IPS-20b (cell line): ENCODE measurements around the gene NRXN2.
"Not testable (repeated sequence)": the region's sequence is repeated elsewhere in the genome, so short reads cannot be mapped to it uniquely, and the experiment has no call there.

ENCODE experiments used
- H3K27ac ChIP-seq: one replicate; pipeline ENCODE4 v1.5.1; 2013; ENCODE audit warnings: low read length
- H3K27me3 ChIP-seq: 2 replicates; pipeline ENCODE4 v1.6.1; 2013; ENCODE audit warnings: mild to moderate bottlenecking, low read length, inconsistent platforms; ENCODE audit not compliant: insufficient read depth
- H3K36me3 ChIP-seq: 2 replicates; pipeline ENCODE4 v1.6.1; 2013; ENCODE audit warnings: low read depth, mild to moderate bottlenecking, inconsistent platforms, low read length, moderate library complexity; ENCODE audit not compliant: insufficient read depth
- H3K4me1 ChIP-seq: 2 replicates; pipeline ENCODE4 v1.6.1; 2013; ENCODE audit warnings: mild to moderate bottlenecking, control low read depth, inconsistent platforms, low read length, moderate library complexity; ENCODE audit not compliant: insufficient read depth
- H3K4me3 ChIP-seq: 2 replicates; pipeline ENCODE4 v1.5.1; 2013; ENCODE audit warnings: mild to moderate bottlenecking, low read length, inconsistent platforms
- H3K9ac ChIP-seq: 2 replicates; pipeline ENCODE4 v1.6.1; 2013; ENCODE audit warnings: low read depth, mild to moderate bottlenecking, inconsistent platforms, low read length, moderate library complexity
- H3K9me3 ChIP-seq: 2 replicates; pipeline ENCODE4 v1.6.1; 2013; ENCODE audit warnings: mild to moderate bottlenecking, low read depth, low read length, inconsistent platforms; ENCODE audit not compliant: insufficient read depth

The NRXN2 gene

DNA sequence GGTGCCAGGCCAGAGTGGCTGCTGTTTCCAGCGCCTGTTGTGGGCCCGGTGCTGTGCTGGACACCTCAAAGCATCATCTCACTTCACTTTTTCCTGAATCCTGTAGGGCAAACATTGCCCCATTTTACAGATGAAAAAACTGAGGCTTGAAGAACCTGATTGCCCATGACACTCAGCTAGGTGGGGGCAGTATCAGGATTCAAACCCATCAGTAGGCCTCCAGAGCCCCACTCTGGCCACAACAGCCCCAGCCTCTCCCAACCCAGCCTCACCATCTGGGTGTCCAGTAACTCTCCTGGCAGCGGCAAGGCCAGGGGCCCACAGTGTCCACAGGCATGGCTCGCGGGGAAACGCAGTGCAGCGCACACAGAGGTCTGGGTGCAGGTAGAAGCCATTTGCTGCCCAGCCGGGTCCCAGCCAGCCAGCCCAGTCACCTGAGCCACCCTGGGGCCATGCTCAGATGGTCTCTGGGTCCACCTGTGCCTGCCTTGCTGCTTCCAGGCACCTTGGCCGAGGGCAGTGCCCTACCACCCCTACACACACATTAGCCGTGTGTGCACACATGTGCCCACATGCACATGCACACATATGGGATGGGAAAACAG, 120.4 kb downstream of the NRXN2 start:
- Histone ChIP-seq H3K9ac (no peak overlapping the region), H3K4me3 (no peak overlapping the region), H3K4me1 (no peaks in the 10 kb centered on the region), H3K36me3 (no peaks in the 10 kb centered on the region), H3K9me3 (no peaks in the 10 kb centered on the region), H3K27ac (no peak overlapping the region), H3K27me3 (no peaks in the 10 kb centered on the region)

DNA sequence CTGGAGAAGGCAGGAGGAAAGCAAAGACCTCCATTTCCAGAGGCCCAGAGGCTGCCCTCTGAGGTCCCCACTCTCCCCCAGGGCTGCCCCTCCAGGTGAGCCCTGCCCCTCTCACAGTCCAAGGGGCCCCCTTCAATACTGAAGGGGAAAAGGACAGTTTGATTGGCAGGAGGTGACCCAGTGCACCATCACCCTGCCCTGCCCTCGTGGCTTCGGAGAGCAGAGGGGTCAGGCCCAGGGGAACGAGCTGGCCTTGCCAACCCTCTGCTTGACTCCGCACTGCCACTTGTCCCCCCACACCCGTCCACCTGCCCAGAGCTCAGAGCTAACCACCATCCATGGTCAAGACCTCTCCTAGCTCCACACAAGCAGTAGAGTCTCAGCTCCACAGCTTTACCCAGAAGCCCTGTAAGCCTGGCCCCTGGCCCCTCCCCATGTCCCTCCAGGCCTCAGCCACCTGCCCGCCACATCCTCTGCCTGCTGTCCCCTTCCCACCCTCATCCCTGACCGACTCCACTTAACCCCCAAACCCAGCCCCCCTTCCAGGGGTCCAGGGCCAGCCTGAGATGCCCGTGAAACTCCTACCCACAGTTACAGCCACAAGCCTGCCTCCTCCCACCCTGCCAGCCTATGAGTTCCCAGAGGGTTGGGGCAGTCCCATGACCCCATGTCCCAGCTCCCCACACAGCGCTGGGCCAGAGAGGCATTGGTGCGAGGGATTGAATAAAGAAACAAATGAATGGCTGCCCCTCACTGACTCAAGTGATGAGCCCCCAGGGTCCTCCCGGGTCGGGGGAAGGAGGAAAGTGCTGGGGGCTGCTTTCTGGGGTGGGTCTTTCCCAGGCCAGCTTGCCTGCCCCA, 121.2 kb downstream of the NRXN2 start:
- H3K4me1 ChIP-seq = no peaks in the 10 kb centered on the region
- H3K9me3 ChIP-seq = no peaks in the 10 kb centered on the region
- H3K36me3 ChIP-seq = no peaks in the 10 kb centered on the region
- no peaks in the 10 kb centered on the region for H3K27me3 ChIP-seq
- no peak overlapping the region for H3K4me3 ChIP-seq
- H3K27ac ChIP-seq = no peak overlapping the region
- no peak overlapping the region for H3K9ac ChIP-seq

DNA sequence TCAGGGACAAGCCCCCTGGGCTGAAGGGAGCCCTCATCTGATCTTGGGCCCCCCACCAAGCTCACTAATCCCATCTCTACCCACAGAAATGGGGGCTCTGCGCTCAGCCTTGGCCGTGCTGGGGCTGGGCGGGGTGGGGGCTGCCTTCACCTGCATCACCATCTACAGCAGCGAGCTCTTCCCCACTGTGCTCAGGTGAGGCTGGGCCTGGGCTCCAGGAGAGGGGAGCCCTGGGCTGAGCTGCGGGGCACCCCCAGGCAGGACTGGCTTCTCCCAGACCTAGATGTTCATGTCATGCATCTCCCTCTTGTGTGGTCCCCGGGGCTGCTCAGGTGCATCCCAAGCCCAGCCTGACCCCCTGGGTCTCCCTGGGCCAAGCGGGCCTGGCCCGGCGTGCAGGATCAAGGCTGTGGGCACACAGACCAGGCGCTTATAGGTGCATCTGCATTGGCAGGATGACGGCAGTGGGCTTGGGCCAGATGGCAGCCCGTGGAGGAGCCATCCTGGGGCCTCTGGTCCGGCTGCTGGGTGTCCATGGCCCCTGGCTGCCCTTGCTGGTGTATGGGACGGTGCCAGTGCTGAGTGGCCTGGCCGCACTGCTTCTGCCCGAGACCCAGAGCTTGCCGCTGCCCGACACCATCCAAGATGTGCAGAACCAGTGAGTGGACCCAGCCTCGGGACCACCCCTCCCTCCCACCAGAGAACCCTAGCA, 122.6 kb downstream of the NRXN2 start:
- Histone ChIP-seq H3K4me3 (no peak overlapping the region), H3K27ac (no peak overlapping the region), H3K27me3 (no peaks in the 10 kb centered on the region), H3K9me3 (peaks cover 8% of the 10 kb centered on the region), H3K9ac (no peak overlapping the region), H3K4me1 (no peaks in the 10 kb centered on the region), H3K36me3 (no peaks in the 10 kb centered on the region)

DNA sequence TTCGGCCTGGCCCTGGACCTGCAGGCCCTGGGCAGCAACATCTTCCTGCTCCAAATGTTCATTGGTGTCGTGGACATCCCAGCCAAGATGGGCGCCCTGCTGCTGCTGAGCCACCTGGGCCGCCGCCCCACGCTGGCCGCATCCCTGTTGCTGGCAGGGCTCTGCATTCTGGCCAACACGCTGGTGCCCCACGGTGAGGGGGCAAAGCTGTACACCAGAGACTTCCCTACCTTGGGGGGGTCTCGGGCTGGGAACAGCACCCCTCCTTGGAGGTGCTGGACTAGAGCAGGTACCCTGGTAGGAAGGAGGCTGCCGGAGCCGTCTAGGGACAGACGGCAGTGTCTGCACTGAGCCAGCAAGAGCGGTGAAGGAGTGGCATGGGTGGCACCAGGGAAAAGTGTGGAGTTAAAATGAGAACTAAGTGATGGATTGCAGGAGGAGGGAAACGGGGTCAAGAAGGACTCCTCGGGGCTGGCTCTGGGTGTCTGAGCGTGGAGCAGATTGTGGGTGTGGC, 123.2 kb downstream of the NRXN2 start:
- Histone ChIP-seq H3K4me1 (no peaks in the 10 kb centered on the region), H3K9ac (no peak overlapping the region), H3K9me3 (peaks cover 12% of the 10 kb centered on the region), H3K27ac (no peak overlapping the region), H3K27me3 (no peaks in the 10 kb centered on the region), H3K4me3 (no peak overlapping the region), H3K36me3 (no peaks in the 10 kb centered on the region)

DNA sequence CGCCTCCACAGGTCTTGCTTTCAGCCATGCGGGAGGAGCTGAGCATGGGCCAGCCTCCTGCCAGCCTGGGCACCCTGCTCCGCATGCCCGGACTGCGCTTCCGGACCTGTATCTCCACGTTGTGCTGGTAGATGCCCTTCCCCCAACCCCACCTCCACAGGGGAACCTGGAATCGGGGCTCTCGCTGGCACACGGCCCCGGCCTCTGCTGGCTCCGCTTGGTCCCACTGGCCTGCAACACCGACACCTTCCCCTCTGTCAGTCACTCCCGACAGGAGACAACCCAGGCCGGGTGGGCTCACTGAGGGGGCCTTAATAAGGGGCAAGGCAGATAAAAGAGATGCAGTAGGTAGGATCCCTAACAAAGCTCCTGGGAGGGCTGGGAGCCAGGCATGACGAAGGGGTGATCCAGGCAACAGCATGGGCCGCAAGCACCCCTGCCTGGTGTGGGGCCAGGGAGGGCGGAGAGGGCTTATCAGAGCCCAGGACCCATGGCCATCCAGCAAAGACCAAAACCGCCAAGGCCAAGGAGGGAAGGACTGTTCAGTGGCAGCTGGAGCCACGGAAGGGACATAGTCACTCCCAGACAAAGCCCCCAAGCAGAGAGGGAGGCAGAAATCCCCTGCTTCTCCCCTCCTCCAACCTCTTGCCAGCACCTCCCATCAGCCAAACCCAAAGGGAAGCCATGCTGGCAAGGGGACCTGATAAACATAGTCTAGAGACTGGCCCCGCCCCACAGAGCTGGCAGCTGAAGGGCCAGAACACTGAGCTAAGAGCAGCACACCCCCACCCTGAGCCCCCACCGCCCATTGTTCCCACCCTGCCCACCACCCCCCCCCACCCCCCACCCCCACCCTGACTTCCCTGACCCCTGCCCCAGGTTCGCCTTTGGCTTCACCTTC, 124.0 kb downstream of the NRXN2 start:
- Histone ChIP-seq H3K9ac (no peak overlapping the region), H3K27ac (no peak overlapping the region), H3K4me1 (no peaks in the 10 kb centered on the region), H3K9me3 (peaks cover 12% of the 10 kb centered on the region), H3K4me3 (no peak overlapping the region), H3K36me3 (no peaks in the 10 kb centered on the region), H3K27me3 (no peaks in the 10 kb centered on the region)

DNA sequence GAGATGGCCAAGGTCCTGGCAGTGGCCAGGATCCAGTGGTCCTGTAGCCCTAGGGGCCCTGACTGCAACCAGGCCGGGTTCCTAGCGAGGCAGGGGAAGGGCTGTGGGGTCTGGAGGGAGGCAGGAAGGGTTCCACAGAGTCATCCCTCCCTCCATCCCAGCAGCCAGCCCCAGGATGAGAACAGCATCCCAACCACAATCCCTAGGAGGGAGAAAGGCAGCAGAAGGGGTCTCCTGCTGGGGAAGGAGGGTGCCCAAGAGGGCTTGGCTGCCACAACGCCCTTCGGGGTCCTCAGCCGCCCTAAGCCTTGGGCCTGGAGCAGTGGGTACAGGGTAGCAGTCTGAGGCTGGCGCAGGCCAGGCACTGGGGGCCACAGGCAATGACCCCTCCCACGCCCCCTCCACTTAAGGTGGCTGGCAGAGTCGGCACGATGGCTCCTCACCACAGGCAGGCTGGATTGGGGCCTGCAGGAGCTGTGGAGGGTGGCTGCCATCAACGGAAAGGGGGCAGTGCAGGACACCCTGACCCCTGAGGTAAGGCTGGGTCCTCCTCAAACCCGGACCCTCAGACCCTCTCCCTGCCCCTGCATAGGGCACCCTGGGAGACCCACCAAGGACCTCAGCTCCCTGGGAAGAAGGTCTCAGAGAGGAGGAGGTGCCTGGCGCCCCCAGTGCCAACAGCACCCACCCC, 124.7 kb downstream of the NRXN2 start:
- Histone ChIP-seq H3K36me3 (no peaks in the 10 kb centered on the region), H3K4me1 (no peaks in the 10 kb centered on the region), H3K27me3 (no peaks in the 10 kb centered on the region), H3K9me3 (peaks cover 12% of the 10 kb centered on the region), H3K9ac (no peak overlapping the region), H3K4me3 (no peak overlapping the region), H3K27ac (no peak overlapping the region)

DNA sequence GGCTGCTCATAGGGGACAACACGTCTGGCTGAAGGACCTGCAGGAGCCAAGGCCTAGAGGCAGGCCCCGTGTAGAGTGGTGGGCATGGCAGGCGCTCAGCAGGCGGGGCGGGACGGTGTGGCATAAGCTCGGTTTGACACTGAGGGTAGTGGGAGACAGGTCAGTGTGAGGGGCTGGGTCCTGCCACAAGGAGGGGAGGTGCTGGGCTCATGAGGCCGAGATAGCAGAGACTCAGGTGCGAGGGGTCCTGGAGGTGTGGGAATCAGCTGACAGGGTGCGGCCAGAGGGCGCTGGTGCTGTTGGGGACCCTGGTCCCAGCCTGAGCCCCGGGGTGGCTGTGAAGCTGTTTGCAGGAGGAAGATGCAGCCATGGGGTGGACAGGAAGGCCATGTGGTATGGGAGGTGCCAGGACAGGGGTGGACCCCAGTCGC, 125.3 kb downstream of the NRXN2 start:
- Histone ChIP-seq H3K27me3 (no peaks in the 10 kb centered on the region), H3K9ac (no peak overlapping the region), H3K4me3 (no peak overlapping the region), H3K4me1 (no peaks in the 10 kb centered on the region), H3K27ac (no peak overlapping the region), H3K36me3 (no peaks in the 10 kb centered on the region), H3K9me3 (peaks cover 12% of the 10 kb centered on the region)

DNA sequence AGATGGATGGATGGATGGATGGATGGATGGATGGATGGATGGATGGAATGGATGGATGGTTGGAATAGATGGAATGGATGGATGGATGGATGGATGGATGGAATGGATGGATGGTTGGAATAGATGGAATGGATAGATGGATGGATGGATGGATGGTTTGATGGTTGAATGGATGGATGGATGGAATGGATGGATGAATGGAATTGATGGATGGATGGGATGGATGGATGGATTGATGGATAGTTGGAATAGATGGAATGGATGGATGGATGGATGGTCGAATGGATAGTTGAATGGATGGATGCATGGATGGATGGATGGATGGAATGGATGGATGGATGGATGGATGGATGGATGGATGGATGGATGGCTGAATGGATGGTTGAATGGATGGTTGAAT, 127.1 kb downstream of the NRXN2 start:
- not testable (repeated sequence) for H3K9ac ChIP-seq, H3K27me3 ChIP-seq, H3K27ac ChIP-seq, H3K4me3 ChIP-seq, H3K36me3 ChIP-seq, H3K4me1 ChIP-seq
- peaks cover 12% of the 10 kb centered on the region for H3K9me3 ChIP-seq

DNA sequence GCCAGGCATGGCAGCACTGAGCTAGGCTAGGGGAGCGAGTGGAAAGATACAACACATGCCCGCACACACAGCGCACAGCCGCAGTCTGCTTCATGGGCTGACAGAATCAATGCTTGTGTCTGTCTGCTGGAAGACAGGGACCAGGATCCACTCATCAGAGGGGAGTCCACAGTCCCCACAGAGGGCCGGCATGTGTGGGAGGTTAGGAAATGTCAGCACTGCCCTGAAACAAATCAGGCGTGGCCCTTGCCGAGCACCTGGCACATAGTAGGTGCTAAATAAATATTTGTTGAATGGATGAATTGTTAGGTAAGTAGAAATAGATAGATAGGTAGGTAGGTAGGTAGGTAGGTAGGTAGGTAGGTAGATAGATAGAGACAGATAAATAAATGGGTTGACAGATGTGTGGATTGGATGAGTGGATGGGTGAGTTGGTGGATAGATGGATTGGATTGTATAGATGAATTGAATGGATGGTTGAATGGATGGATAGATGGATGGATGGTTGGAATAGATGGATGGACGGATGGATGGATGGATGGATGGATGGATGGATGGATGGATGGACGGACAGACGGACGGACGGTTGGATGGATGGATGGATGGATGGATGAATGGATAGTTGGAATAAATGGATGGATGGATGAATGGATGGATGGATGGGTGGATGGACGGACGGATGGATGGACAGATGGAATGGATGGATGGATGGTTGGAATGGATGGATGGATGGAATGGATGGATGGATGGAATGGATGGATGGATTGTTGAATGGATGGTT, 128.6 kb downstream of the NRXN2 start:
- H3K27ac ChIP-seq = no peak overlapping the region
- H3K27me3 ChIP-seq = no peaks in the 10 kb centered on the region
- no peaks in the 10 kb centered on the region for H3K4me1 ChIP-seq
- H3K9me3 ChIP-seq = peaks cover 13% of the 10 kb centered on the region
- no peaks in the 10 kb centered on the region for H3K36me3 ChIP-seq
- H3K9ac ChIP-seq = no peak overlapping the region
- no peak overlapping the region for H3K4me3 ChIP-seq
